Keratinocyte (primary cell): ENCODE data around the gene SYNM. TPM values are rescaled to one million over a fixed set of nuclear protein-coding genes. Genes with fewer than 3 reads are reported as not detected.

ENCODE experiments used
- DNase-seq: peaks from one replicate; pipeline ENCODE4 v3.0.0-alpha.2; 2011; ENCODE audit warnings: low read depth, missing footprints, low spot score
- FAIRE-seq: peaks from 2 replicates; lab custom pipeline; 2011; peaks lifted over from hg19 to GRCh38; lab: Jason Lieb, UNC
- H2AFZ ChIP-seq: 2 replicates; pipeline ENCODE4 v1.6.0; 2012; ENCODE audit warnings: low read length, control low read depth, inconsistent platforms; ENCODE audit not compliant: control insufficient read depth
- H3K27ac ChIP-seq: 2 replicates; pipeline ENCODE4 v1.5.1; 2011; ENCODE audit warnings: low read length; ENCODE audit not compliant: control insufficient read depth, insufficient read depth
- H3K27me3 ChIP-seq: 3 replicates; pipeline ENCODE4 v1.6.0; 2011; ENCODE audit warnings: low read length; ENCODE audit not compliant: control insufficient read depth, insufficient read depth; ENCODE audit errors: extremely low read depth
- H3K36me3 ChIP-seq, 2 experiments: 2 replicates in 1 of 2; 3 replicates in 1 of 2; pipeline ENCODE4 v1.5.1; 2011; ENCODE audit warnings: low read length in 2 of 2, mild to moderate bottlenecking in 1 of 2; ENCODE audit not compliant: control insufficient read depth in 2 of 2, insufficient read depth in 2 of 2; ENCODE audit errors: extremely low read depth in 1 of 2
- H3K4me1 ChIP-seq: 3 replicates; pipeline ENCODE4 v1.5.1; 2011; ENCODE audit warnings: low read length; ENCODE audit not compliant: control insufficient read depth, insufficient read depth; ENCODE audit errors: extremely low read depth
- H3K4me2 ChIP-seq: 3 replicates; pipeline ENCODE4 v1.6.0; 2011; ENCODE audit warnings: low read depth, low read length; ENCODE audit not compliant: control insufficient read depth, insufficient read depth; ENCODE audit errors: extremely low read depth
- H3K4me3 ChIP-seq, 3 experiments: fragments of 200-600 bp in 1 of 3; sonication (generic) in 1 of 3; 2 replicates in 2 of 3; 3 replicates in 1 of 3; pipeline ENCODE4 v1.5.1; 2011 to 2016; ENCODE audit warnings: low read length in 3 of 3, mild to moderate bottlenecking in 3 of 3, control low read depth in 2 of 3, inconsistent platforms in 1 of 3, low read depth in 1 of 3, mixed read lengths in 1 of 3, mixed run types in 1 of 3, moderate library complexity in 1 of 3; ENCODE audit not compliant: control insufficient read depth in 2 of 3, insufficient read depth in 2 of 3; ENCODE audit errors: extremely low read depth in 1 of 3
- H3K79me2 ChIP-seq: 2 replicates; pipeline ENCODE4 v1.6.0; 2012; ENCODE audit warnings: low read length; ENCODE audit not compliant: control insufficient read depth, insufficient read depth
- H3K9ac ChIP-seq: 3 replicates; pipeline ENCODE4 v1.6.0; 2011; ENCODE audit warnings: low read length; ENCODE audit not compliant: control insufficient read depth, insufficient read depth; ENCODE audit errors: extremely low read depth
- H3K9me1 ChIP-seq: 3 replicates; pipeline ENCODE4 v1.6.0; 2011; ENCODE audit warnings: low read length; ENCODE audit not compliant: control insufficient read depth, insufficient read depth; ENCODE audit errors: extremely low read depth
- H3K9me3 ChIP-seq: 2 replicates; pipeline ENCODE4 v1.5.1; 2012; ENCODE audit warnings: low read depth, low read length; ENCODE audit not compliant: control insufficient read depth
- H4K20me1 ChIP-seq: 3 replicates; pipeline ENCODE4 v1.6.0; 2011; ENCODE audit warnings: low read length; ENCODE audit not compliant: control insufficient read depth, insufficient read depth; ENCODE audit errors: extremely low read depth
- CTCF ChIP-seq, 3 experiments: IDR thresholded peaks in 1 of 3; conservative IDR thresholded peaks in 1 of 3; optimal IDR thresholded peaks in 1 of 3; 2 replicates in 2 of 3; 3 replicates in 1 of 3; pipeline versions ENCODE3 to v1.5.1; 2011; ENCODE audit warnings: low read length in 3 of 3, mild to moderate bottlenecking in 3 of 3, moderate library complexity in 2 of 3, control low read depth in 1 of 3, inconsistent platforms in 1 of 3; ENCODE audit not compliant: insufficient read depth in 2 of 3; ENCODE audit errors: extremely low read depth in 1 of 3
- EZH2 ChIP-seq: IDR thresholded peaks from one replicate; pipeline ENCODE4 v1.6.1; 2012; ENCODE audit warnings: inconsistent platforms, mild to moderate bottlenecking, low read length, moderate library complexity
- dilution Hi-C: fragments of 300-500 bp; cut with MboI; formaldehyde crosslinking; loops from one replicate; pipeline ENCODE4 v1.7.0; 2020; ENCODE audit warnings: low sequenced_read_pairs; ENCODE audit not compliant: extremely low pct_ligation_motif_present
- polyA plus RNA-seq, 5 experiments: library from polyadenylated mRNA; depleted of rRNA in 3 of 5; stranded (reverse) in 3 of 5; stranded (forward) in 1 of 5; unstranded in 1 of 5; fragments of >200 nt; gene quantifications; 1 replicate in 1 of 5; 2 replicates in 3 of 5; 3 replicates in 1 of 5; pipeline versions ENCODE4 v1.2.1 to v1.2.3, GENCODE V29; 2011 to 2012; ENCODE audit warnings: missing spikeins in 2 of 5, low read depth in 1 of 5, low replicate concordance in 1 of 5

The SYNM gene
- polyA plus RNA-seq, 1 donor (not counting 4 experiments of a cell fraction or from before 2014, with no cell fraction given), result 0.09 TPM

- dilution Hi-C loops, result no loop called here
- Histone ChIP-seq H3K9ac (no peak overlapping the region), H3K79me2 (no peaks in the 10 kb centered on the region), H3K27ac (no peak overlapping the region), H3K9me1 (no peaks in the 10 kb centered on the region), H3K27me3 (no peaks in the 10 kb centered on the region), H3K4me3 (no peak overlapping the region), H3K4me2 (no peak overlapping the region), H2AFZ (no peak overlapping the region), H4K20me1 (no peaks in the 10 kb centered on the region), H3K9me3 (no peaks in the 10 kb centered on the region), H3K36me3 (peaks cover 0 to 10% of the 10 kb centered on the region in 2 experiments), H3K4me1 (no peaks in the 10 kb centered on the region)
- FAIRE-seq, result no peak
- DNase-seq, result no peak
- TF ChIP-seq CTCF (optimal IDR thresholded peaks at IDR 0.05 in 1 of 3, IDR thresholded peaks at IDR 0.05 in 1 of 3, conservative IDR thresholded peaks at IDR 0.05 in 1 of 3; ENCODE audit: extremely low read depth in 1 of 3, insufficient read depth in 2 of 3, low read length in 3 of 3) (no peak), EZH2 (no peak)
Observed at GRCh38 chr15:99140590-99140989, 35.7 kb downstream of the SYNM start.

- H4K20me1 ChIP-seq, result no peaks in the 10 kb centered on the region
- no peaks in the 10 kb centered on the region for H3K4me1 ChIP-seq
- no peak overlapping the region for H2AFZ ChIP-seq
- no peaks in the 10 kb centered on the region for H3K79me2 ChIP-seq
- no peaks in the 10 kb centered on the region for H3K27me3 ChIP-seq
- H3K4me2 ChIP-seq, result no peak overlapping the region
- DNase-seq, result no peak
- H3K9me3 ChIP-seq, result no peaks in the 10 kb centered on the region
- dilution Hi-C loops, result no loop called here
- no peak for FAIRE-seq
- H3K9me1 ChIP-seq, result no peaks in the 10 kb centered on the region
- peaks cover 0 to 10% of the 10 kb centered on the region in 2 experiments for H3K36me3 ChIP-seq
- no peak overlapping the region for H3K27ac ChIP-seq
- no peak overlapping the region for H3K4me3 ChIP-seq
- no peak for TF ChIP-seq CTCF (optimal IDR thresholded peaks at IDR 0.05 in 1 of 3, IDR thresholded peaks at IDR 0.05 in 1 of 3, conservative IDR thresholded peaks at IDR 0.05 in 1 of 3; ENCODE audit: extremely low read depth in 1 of 3, insufficient read depth in 2 of 3, low read length in 3 of 3)
- TF ChIP-seq EZH2, result no peak
- no peak overlapping the region for H3K9ac ChIP-seq
Observed at GRCh38 chr15:99141943-99142342, 37.1 kb downstream of the SYNM start.
